Adipocyte (in vitro differentiated cells): ENCODE measurements around the gene PTER.

Experiments used
- DNase-seq: peaks from one replicate; pipeline ENCODE4 v3.0.0-alpha.2; 2015; ENCODE audit warnings: low read depth
- H3K27me3 ChIP-seq: replicated peaks from 2 replicates; pipeline ENCODE4 v1.7.0; 2013; ENCODE audit warnings: mild to moderate bottlenecking, low read length, moderate library complexity; ENCODE audit not compliant: control insufficient read depth, insufficient read depth
- H3K36me3 ChIP-seq: 2 replicates; pipeline ENCODE4 v1.7.0; 2013; ENCODE audit warnings: low read length, mild to moderate bottlenecking, moderate library complexity; ENCODE audit not compliant: control insufficient read depth, insufficient read depth, severe bottlenecking
- H3K4me1 ChIP-seq: 2 replicates; pipeline ENCODE4 v1.7.0; 2013; ENCODE audit warnings: mild to moderate bottlenecking, low read length, moderate library complexity; ENCODE audit not compliant: control insufficient read depth, insufficient read depth
- H3K4me3 ChIP-seq: 2 replicates; pipeline ENCODE4 v1.7.0; 2013; ENCODE audit warnings: mild to moderate bottlenecking, low read length, moderate library complexity
- H3K9ac ChIP-seq: 2 replicates; pipeline ENCODE4 v1.7.0; 2013; ENCODE audit warnings: mild to moderate bottlenecking, low read length, moderate library complexity
- H3K9me3 ChIP-seq: 2 replicates; pipeline ENCODE4 v1.7.0; 2013; ENCODE audit warnings: mild to moderate bottlenecking, low read length, moderate library complexity; ENCODE audit not compliant: control insufficient read depth

Gene PTER

DNA sequence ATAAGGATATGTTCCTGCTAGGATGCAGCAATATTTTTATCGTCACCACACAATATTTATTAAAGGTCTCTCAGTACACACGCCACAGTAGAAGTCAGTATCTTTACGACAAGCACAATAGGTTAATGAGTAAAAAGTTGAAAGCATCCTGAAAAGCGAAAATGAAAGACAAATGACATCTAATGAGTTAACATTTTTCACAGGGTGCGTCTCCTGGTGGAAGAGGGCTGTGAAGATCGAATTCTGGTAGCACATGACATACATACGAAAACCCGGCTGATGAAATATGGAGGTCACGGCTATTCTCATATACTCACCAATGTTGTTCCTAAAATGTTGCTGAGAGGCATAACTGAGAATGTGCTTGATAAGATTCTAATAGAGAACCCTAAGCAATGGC, 74.0 kb downstream of the PTER start:
- Histone ChIP-seq H3K9me3 (no peaks in the 10 kb centered on the region), H3K4me1 (no peaks in the 10 kb centered on the region), H3K9ac (no peak overlapping the region), H3K4me3 (no peak overlapping the region), H3K27me3 (no peaks in the 10 kb centered on the region), H3K36me3 (peaks cover 13% of the 10 kb centered on the region)
- no peak for DNase-seq

DNA sequence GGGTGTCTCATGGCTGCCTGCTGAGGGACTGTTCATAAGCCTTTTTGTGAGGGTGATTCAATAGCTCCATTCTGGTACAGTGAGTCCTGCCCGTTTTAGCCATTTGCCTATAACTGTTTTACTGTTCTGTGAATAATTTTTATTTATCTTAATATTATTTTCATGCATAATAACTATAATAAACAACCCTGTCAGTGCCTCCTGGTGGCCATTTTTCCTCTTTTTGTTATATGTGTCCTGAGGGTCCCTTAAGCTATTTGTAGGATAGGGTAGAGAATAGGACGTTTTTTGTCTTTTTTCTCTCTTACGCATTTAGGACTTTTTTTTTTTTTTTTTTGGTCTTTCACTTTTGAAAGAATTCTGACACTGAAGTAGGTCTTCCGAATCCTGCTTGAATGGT, 82.0 kb downstream of the PTER start:
- peaks cover 17% of the 10 kb centered on the region for H3K27me3 ChIP-seq
- peaks cover 7% of the 10 kb centered on the region for H3K36me3 ChIP-seq
- no peaks in the 10 kb centered on the region for H3K9me3 ChIP-seq
- H3K9ac ChIP-seq, result no peak overlapping the region
- H3K4me3 ChIP-seq, result no peak overlapping the region
- DNase-seq, result peak; percentile 4
- H3K4me1 ChIP-seq, result peaks cover 5% of the 10 kb centered on the region

DNA sequence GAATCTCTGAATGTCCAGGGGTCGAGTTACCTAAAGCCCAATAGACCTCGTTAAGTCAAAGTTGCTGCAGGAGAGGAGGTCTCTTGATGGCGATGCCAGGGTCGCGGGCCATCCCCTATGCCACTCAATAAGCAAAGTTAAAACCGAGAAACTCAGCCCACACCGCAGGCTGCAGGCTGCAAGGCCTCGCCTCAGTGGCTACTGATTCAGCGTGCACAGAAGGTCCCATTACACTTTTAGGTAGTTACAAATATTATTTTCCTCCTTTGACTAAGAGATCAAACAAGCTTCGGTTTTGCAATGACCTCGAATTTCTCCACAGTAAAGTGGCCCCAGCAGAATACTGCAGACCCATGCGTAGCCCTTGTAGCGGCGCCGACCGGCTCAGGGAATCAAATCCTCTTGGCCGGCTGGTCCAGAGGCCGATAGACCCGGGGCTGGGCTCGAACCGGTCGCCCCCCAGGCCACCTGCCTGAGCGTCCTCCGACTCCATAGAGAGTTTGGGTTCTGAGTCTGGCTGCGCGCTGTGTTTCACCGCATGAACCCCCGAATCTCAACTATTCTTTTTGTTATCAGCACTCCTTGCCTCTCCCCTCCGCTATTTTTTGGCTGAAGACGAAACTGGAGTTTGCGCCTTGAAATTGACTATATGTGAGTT, 82.6 kb downstream of the PTER start:
- no peak overlapping the region for H3K9ac ChIP-seq
- peaks cover 20% of the 10 kb centered on the region for H3K27me3 ChIP-seq
- peaks cover 3% of the 10 kb centered on the region for H3K36me3 ChIP-seq
- no peaks in the 10 kb centered on the region for H3K9me3 ChIP-seq
- DNase-seq, result no peak
- H3K4me1 ChIP-seq, result peaks cover 5% of the 10 kb centered on the region
- peak overlapping the region; percentile 41 for H3K4me3 ChIP-seq

DNA sequence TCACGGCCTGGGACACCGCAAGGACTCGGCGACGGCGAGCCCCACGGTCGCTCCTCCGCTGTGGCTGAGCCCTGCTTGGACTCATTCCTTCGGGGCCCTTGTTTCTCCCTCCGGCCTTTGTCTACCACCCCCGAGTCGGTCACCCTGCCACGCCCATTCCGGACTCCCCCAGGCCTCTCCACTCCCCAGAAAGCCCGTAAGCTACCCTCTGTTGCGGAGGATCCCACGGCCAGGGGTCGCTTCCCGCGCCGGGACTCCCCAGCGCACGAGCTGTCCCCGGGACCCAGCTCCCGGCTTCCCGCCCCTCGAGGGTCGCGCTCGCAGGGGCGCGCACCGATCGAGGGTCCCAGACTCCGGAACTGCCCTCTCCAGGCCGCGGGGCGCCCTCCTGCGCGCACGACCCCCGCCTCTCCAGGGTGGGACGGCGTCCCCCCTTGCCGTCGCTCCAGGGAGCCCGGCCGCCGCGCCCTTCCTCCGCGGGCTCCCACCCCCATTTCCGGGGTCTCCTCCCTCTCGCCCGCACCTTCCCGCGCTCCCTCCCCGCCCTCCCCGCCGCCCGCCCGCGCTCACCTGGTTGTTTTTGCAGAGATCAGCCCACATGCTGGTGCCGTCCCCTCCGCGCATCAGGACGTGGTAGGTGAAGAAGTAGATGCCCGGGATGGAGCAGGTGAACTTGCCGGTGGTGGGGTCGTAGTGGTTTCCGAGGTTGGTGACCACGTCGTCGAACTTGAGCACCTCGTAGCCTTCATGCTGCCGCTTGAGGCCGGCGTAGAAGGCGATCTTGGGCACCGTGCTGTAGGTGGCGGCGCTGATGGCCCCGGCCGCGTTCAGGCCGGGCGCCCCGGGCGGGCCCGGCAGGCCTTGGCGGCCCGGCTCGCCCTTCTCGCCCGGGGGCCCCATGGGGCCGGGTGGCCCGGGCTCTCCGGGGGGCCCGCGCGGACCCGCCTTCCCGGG, 83.4 kb downstream of the PTER start:
- Histone ChIP-seq H3K9ac (no peak overlapping the region), H3K36me3 (no peaks in the 10 kb centered on the region), H3K27me3 (peaks cover 20% of the 10 kb centered on the region), H3K9me3 (no peaks in the 10 kb centered on the region), H3K4me3 (peak overlapping the region; percentile 41), H3K4me1 (peaks cover 5% of the 10 kb centered on the region)
- DNase-seq, result no peak

DNA sequence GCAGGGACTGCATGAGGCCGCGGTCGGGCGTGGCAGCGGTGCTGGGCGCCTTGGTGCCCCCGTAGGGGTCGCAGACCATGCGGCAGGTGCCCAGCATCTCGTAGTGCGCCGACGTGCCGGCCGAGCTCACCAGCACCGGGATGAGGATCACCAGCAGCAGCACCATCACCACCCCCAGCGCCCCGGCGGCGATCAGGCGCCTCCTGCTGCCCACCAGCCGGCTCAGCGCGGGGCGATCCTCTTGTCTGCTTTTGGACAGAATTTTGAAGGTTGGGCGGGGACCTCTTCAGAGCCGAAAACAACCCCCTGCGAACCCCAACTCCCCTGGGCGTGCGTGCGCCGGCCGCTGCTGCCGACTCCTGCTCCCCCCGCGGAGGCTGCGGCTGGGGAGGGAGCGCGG, 84.1 kb downstream of the PTER start:
- H3K27me3 ChIP-seq, result peaks cover 20% of the 10 kb centered on the region

DNA sequence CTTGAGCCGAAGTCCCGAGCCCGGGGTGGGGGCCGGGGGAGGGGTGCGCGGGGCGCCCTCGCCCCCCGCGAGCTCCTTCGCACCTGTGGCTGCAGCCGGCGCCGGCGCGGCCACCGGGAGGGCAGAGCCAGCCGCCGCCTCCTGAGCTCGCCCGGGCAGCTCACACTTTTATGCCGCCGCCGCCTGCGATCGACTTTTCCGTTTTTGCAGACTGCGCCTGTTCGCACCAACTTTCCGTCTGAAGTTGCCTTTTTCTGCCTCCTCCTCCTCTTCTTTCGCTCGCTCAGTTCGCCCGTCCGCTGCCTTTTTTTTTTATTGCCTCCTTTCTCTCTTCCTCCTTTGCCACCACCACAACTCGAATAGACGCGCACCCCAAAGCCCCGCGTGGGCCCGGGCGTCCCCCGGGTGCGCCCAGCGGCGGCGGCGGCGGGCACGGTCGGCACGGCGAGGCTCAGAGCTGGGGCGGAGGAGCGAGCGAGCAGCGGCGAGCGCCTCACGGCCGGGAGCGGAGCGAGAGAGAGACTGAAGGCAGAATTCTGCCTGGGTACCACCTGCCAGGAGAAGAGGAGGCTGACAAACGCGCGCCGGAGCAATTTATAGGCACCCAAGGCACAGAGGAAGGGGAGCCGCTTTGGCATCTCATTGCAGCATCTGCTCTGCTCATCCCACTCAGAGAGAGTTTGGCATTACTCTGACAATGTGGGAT, 84.7 kb downstream of the PTER start, which contains the start of gene C1QL3:
Gene C1QL3 (minus strand): TSS at position 569 of the 706 bp plus-strand sequence. CDS start 814 bp downstream, outside the sequence.
- Histone ChIP-seq H3K27me3 (peaks cover 20% of the 10 kb centered on the region), H3K4me3 (peak within 1 kb of the TSS; percentile 71), H3K9ac (no peak within 1 kb of the TSS), H3K4me1 (peaks cover 5% of the 10 kb centered on the region), H3K36me3 (no peaks in the 10 kb centered on the region), H3K9me3 (no peaks in the 10 kb centered on the region)
- DNase-seq, result peak; percentile 48

More for the DNA sequence above, 84.1 kb downstream of the PTER start:
- Histone ChIP-seq H3K9me3 (no peaks in the 10 kb centered on the region), H3K4me3 (peak overlapping the region; percentile 71), H3K36me3 (no peaks in the 10 kb centered on the region), H3K4me1 (peaks cover 5% of the 10 kb centered on the region), H3K9ac (no peak overlapping the region)
- DNase-seq, result peak; percentile 36

DNA sequence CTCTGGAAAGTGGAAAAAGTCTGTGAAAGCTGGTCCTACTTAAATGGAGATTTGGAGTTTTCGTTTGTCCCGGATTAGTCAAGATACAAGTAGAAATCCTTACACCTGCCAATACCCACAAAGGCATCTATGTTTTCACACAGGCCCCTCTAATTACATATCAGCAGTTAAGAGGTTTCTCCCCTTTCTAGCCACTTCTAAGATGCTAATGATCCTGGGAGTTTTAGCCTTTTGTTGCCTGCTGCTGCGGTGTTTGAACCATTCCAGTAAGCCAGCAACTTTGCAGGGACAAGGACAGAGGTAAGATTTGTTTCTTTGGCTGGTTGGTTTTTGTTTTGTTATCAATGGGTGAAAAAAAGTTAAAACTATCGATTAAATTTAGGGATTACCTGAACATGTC, 90.6 kb downstream of the PTER start:
- Histone ChIP-seq H3K9ac (no peak overlapping the region), H3K9me3 (no peaks in the 10 kb centered on the region), H3K4me3 (no peak overlapping the region), H3K36me3 (no peaks in the 10 kb centered on the region), H3K4me1 (no peaks in the 10 kb centered on the region), H3K27me3 (peaks cover 14% of the 10 kb centered on the region)
- no peak for DNase-seq

DNA sequence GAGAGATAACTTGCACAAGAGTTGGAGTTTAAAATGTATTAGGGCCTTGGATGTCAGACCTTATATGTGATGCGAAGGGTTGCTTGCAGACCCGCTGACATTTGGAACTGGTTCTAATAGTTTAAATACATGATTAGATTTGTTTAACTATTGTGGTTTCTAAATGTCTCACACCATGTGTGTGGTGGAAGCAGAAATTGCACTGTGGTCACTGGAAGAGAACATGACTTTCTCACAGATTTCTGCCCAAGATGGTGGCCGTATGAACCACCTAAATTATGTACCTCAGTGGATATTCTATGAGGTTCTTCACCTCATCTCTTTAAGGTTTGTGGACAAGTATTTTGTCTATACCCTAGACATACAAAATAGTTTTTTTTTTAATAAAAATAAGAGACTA, 93.0 kb downstream of the PTER start:
- Histone ChIP-seq H3K36me3 (no peaks in the 10 kb centered on the region), H3K9ac (no peak overlapping the region), H3K27me3 (peaks cover 5% of the 10 kb centered on the region), H3K9me3 (no peaks in the 10 kb centered on the region), H3K4me3 (no peak overlapping the region), H3K4me1 (no peaks in the 10 kb centered on the region)
- DNase-seq, result no peak

DNA sequence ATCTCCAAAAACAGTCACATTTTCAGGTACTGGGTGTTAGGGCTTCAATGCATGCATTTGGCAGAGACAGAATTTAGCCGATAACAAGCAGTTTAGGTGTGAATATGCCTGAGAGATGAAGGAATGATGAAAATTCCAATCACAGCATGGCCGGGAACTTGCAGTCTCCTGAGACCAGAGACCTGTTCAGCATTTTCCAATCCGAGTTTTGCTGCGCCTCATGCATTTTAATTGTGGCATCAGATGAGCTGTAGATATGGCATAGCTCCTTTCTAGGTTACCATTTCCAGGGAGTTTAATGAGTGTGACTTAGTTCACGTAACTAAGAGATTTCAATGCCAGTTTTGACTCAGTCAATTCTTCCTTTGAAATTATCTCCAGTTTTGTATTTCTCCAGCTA, 99.3 kb downstream of the PTER start:
- no peak overlapping the region for H3K4me3 ChIP-seq
- no peak for DNase-seq
- no peaks in the 10 kb centered on the region for H3K36me3 ChIP-seq

DNA sequence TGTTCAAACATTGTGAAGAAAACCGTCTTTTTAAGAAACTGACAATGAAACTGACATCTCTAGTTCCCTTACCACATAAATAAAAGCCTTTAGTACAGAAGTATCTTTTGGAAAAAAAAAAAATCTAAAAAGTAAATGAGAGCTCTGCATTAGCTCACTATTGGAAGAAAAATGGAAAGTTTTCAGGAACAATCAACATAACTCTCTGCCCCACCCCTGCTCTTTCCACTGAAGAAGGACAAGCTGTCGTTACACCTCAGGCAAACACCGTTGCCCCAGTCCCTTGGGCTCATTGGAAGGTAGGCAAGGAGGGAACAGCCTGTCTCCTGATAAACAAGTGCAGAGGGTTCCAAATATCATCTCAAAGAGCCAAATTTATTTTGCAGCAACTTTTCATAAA, 107.3 kb downstream of the PTER start:
- no peaks in the 10 kb centered on the region for H3K36me3 ChIP-seq
- no peak for DNase-seq
- no peak overlapping the region for H3K4me3 ChIP-seq
- no peaks in the 10 kb centered on the region for H3K9me3 ChIP-seq
- H3K27me3 ChIP-seq, result peaks cover 23% of the 10 kb centered on the region
- no peak overlapping the region for H3K9ac ChIP-seq
- H3K4me1 ChIP-seq, result no peaks in the 10 kb centered on the region

More for the DNA sequence above, 99.3 kb downstream of the PTER start:
- H3K9ac ChIP-seq, result no peak overlapping the region
- H3K9me3 ChIP-seq, result no peaks in the 10 kb centered on the region
- no peaks in the 10 kb centered on the region for H3K4me1 ChIP-seq
- H3K27me3 ChIP-seq, result peaks cover 18% of the 10 kb centered on the region

DNA sequence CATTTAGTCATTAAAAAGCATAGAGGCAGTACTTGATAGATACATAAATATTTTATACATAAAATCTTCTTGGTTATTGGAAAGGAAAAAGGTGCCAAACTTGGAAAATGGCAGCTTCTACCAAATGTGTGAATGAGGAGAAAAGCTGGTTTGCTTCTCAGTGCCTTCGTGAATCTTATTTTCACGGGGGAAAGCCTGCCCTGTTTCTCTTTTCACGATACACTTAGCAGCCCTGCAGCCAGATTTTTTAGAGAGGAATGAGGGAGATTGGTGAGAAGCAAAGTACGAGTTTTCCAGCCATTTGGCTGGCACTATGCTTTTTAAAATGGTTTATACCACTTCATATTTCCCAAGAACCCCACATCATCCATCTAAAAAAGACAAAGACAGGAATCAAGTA, 107.8 kb downstream of the PTER start:
- DNase-seq, result no peak
- Histone ChIP-seq H3K4me3 (no peak overlapping the region), H3K9ac (no peak overlapping the region), H3K4me1 (no peaks in the 10 kb centered on the region), H3K36me3 (no peaks in the 10 kb centered on the region), H3K27me3 (peaks cover 24% of the 10 kb centered on the region), H3K9me3 (no peaks in the 10 kb centered on the region)
